ENCODE measurements around the gene TRMT1. TPM values are rescaled to one million over a fixed set of nuclear protein-coding genes. Genes with fewer than 3 reads are reported as not detected.

TRMT1 gene
- total RNA-seq, 6 experiments from 2014 or later, result 36.3 to 49.9 (median 39.6) TPM

- H3K9me3 Mint-ChIP-seq, result no peaks in the 10 kb centered on the region
- peak; percentile 97 for DNase-seq
- peak overlapping the region; percentile 79 for H3K4me3 Mint-ChIP-seq
- TF ChIP-seq CTCF (IDR thresholded peaks at IDR 0.05), result no peak
- H3K27ac Mint-ChIP-seq, result peak overlapping the region; percentile 97
- H3K27me3 Mint-ChIP-seq (ENCODE audit: insufficient read depth), result peaks cover 1% of the 10 kb centered on the region
- H3K36me3 Mint-ChIP-seq (ENCODE audit: low read depth), result no peaks in the 10 kb centered on the region
- H3K4me1 Mint-ChIP-seq (ENCODE audit: low read depth), result peaks cover 57% of the 10 kb centered on the region
Observed at GRCh38 chr19:13162724-13163608, 46.4 kb upstream of the TRMT1 start.

GRCh38 chr19:13160557-13160956, 44.0 kb upstream of the TRMT1 start:
- H3K9me3 Mint-ChIP-seq, result no peaks in the 10 kb centered on the region
- H3K4me3 Mint-ChIP-seq, result no peak overlapping the region
- peak; percentile 64 for DNase-seq
- peaks cover 13% of the 10 kb centered on the region for H3K27me3 Mint-ChIP-seq (ENCODE audit: insufficient read depth)
- H3K27ac Mint-ChIP-seq, result peak overlapping the region; percentile 85
- TF ChIP-seq CTCF (IDR thresholded peaks at IDR 0.05), result no peak
- H3K4me1 Mint-ChIP-seq (ENCODE audit: low read depth), result peaks cover 59% of the 10 kb centered on the region
- H3K36me3 Mint-ChIP-seq (ENCODE audit: low read depth), result no peaks in the 10 kb centered on the region

- H3K9me3 Mint-ChIP-seq, result no peaks in the 10 kb centered on the region
- peaks cover 5% of the 10 kb centered on the region for H3K36me3 Mint-ChIP-seq (ENCODE audit: low read depth)
- H3K4me3 Mint-ChIP-seq, result no peak overlapping the region
- no peak overlapping the region for H3K27ac Mint-ChIP-seq
- no peak for DNase-seq
- peaks cover 20% of the 10 kb centered on the region for H3K27me3 Mint-ChIP-seq (ENCODE audit: insufficient read depth)
- peaks cover 58% of the 10 kb centered on the region for H3K4me1 Mint-ChIP-seq (ENCODE audit: low read depth)
- no peak for TF ChIP-seq CTCF (IDR thresholded peaks at IDR 0.05)
Observed at GRCh38 chr19:13159713-13160112, 43.2 kb upstream of the TRMT1 start.

- H3K4me3 Mint-ChIP-seq, result peak overlapping the region; percentile 99
- TF ChIP-seq CTCF (IDR thresholded peaks at IDR 0.05), result no peak
- peaks cover 15% of the 10 kb centered on the region for H3K9me3 Mint-ChIP-seq
- peak; percentile 71 for DNase-seq
- peak overlapping the region; percentile 99 for H3K27ac Mint-ChIP-seq
- H3K36me3 Mint-ChIP-seq (ENCODE audit: low read depth), result peaks cover 34% of the 10 kb centered on the region
- peaks cover 42% of the 10 kb centered on the region for H3K4me1 Mint-ChIP-seq (ENCODE audit: low read depth)
- H3K27me3 Mint-ChIP-seq (ENCODE audit: insufficient read depth), result peaks cover 51% of the 10 kb centered on the region
Observed at GRCh38 chr19:13155472-13156359, 39.2 kb upstream of the TRMT1 start.

- peak; percentile 74 for DNase-seq
- Mint-ChIP-seq H3K9me3 (peaks cover 15% of the 10 kb centered on the region), H3K36me3 (ENCODE audit: low read depth) (peaks cover 39% of the 10 kb centered on the region), H3K4me1 (ENCODE audit: low read depth) (peaks cover 36% of the 10 kb centered on the region), H3K27ac (peak overlapping the region; percentile 99), H3K27me3 (ENCODE audit: insufficient read depth) (peaks cover 56% of the 10 kb centered on the region), H3K4me3 (peak overlapping the region; percentile 99)
- TF ChIP-seq CTCF (IDR thresholded peaks at IDR 0.05), result peak; percentile 50
Observed at GRCh38 chr19:13154911-13155471, 38.5 kb upstream of the TRMT1 start.

All from HFFc6 (cell line).